HG03575 (cell line): Measurements from ENCODE around the gene BRME1.
A peak's percentile ranks its signal among the peaks of the same experiment; 100 is the strongest.

Experiments
- ATAC-seq: cut with Tn5 transposase; IDR thresholded peaks from one replicate; pipeline ENCODE4 v1.9.1; 2021; ENCODE audit not compliant: unreplicated experiment, insufficient number of reproducible peaks, low FRiP score; ENCODE audit errors: extremely low read depth

The BRME1 gene

GRCh38 chr19:13905634-13906520 lies at the start of gene BRME1, which contains the start of gene CC2D1A:
Gene BRME1, minus strand, starts transcription at chr19:13906117. Its CDS starts 1,225 bp downstream, at chr19:13904892.
Gene CC2D1A, plus strand, starts transcription at chr19:13906201. Its CDS starts 241 bp downstream, at chr19:13906442.
- ATAC-seq, result no peak

GRCh38 chr19:13954185-13954584 lies 48.3 kb upstream of the BRME1 start:
- no peak for ATAC-seq

- no peak for ATAC-seq
Observed at GRCh38 chr19:13952931-13953531, 47.1 kb upstream of the BRME1 start.

GRCh38 chr19:13952154-13952930 lies 46.4 kb upstream of the BRME1 start, which contains the start of gene DCAF15:
Gene DCAF15, plus strand, starts transcription at chr19:13952509. Its CDS starts 4 bp downstream, at chr19:13952513.
- ATAC-seq, result peak; percentile 90

- ATAC-seq, result no peak
Observed at GRCh38 chr19:13951799-13952153, 45.9 kb upstream of the BRME1 start.

- ATAC-seq, result no peak
Observed at GRCh38 chr19:13951043-13951442, 45.1 kb upstream of the BRME1 start.

GRCh38 chr19:13946414-13946813 lies 40.5 kb upstream of the BRME1 start:
- ATAC-seq, result no peak

- ATAC-seq, result no peak
Observed at GRCh38 chr19:13942023-13942684, 36.2 kb upstream of the BRME1 start.

GRCh38 chr19:13938301-13939064 lies 32.6 kb upstream of the BRME1 start, which contains the start of gene PODNL1:
Gene PODNL1, minus strand, starts transcription at chr19:13938417. Its CDS starts 236 bp downstream, at chr19:13938181.
- no peak for ATAC-seq

- no peak for ATAC-seq
Observed at GRCh38 chr19:13937479-13938300, 31.8 kb upstream of the BRME1 start.

GRCh38 chr19:13935765-13936510 lies 30.0 kb upstream of the BRME1 start:
- no peak for ATAC-seq

- ATAC-seq, result no peak
Observed at GRCh38 chr19:13934785-13935109, 28.8 kb upstream of the BRME1 start.

GRCh38 chr19:13932911-13933393 lies 27.0 kb upstream of the BRME1 start:
- no peak for ATAC-seq

GRCh38 chr19:13932149-13932637 lies 26.3 kb upstream of the BRME1 start:
- ATAC-seq, result no peak

- ATAC-seq, result no peak
Observed at GRCh38 chr19:13931391-13932148, 25.7 kb upstream of the BRME1 start.

GRCh38 chr19:13930402-13930801 lies 24.5 kb upstream of the BRME1 start:
- ATAC-seq, result no peak
